Superior temporal gyrus (tissue), 1 donor: ENCODE data around the gene DNAJA3.

ENCODE experiments used
- DNase-seq: peaks from one replicate; pipeline ENCODE4 v3.0.0-alpha.2; 2016; ENCODE audit errors: extremely low spot score

The DNAJA3 gene

DNA sequence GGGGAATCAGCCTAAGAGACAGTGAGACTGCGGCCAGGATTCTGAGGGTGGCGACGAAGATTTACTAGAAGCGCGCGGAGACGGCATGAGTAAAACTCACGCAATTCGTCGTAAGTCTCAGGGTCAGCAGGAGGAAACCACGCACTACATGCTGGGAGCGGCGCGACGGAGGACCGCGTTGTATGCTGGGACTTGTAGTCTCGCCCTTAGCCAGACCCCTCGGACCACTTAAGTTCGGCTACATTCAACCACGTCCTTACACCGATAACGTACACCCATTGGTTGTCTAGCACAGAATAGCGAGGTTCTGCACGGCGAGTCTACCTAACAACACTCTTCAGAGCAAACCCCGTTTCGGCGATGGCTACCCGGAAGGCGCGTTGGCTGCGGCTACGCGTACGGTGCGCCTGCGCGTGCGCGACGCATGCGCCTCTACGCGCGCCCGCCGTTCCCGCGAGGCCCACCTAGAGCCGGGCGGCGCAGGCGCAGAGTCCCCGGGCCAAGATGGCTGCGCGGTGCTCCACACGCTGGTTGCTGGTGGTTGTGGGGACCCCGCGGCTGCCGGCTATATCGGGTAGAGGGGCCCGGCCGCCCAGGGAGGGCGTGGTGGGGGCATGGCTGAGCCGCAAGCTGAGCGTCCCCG is at the start of gene DNAJA3:
Gene DNAJA3, plus strand, starts transcription at position 491 of the 643 bp plus-strand sequence. Its CDS starts 14 bp downstream, at position 505.
- DNase-seq: peak; percentile 96

DNA sequence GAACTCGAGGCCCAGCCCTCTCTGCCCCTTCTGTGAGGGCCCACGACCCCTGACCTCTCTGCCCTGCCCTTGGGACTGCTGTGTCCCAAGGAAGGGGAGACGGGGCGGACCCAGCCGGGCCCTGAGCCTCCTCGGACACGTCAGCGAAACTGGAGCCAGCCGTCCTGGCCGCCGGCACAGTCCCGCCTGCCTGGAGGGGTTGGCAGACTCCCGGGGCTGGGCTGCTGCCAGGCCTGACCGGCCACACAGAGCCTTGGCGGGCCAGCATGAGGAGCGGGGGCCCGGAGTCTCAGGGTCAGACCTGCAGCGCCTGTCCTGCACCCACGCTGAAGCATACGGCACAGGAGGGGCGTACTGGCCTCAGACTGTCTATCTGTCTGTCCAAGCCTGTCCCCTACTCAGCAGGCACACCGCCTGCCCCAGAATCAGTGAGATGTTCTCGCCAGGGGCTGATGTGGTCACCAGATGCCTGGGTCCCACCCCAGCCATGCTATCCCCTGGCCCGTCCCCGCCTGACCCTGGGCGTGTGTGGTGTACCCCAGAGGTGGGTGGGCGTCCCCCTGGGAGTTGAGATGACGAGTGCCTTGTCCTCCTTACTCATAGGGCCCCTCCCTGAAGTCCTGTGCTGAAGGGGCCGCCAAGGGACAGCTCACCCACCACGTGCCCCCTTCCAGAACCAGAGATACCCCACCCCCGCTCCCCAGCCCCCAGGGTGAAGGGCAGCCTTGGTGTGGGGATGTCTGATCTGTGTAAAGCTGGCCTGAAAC is 49.4 kb upstream of the DNAJA3 start:
- peak; percentile 71 for DNase-seq

DNA sequence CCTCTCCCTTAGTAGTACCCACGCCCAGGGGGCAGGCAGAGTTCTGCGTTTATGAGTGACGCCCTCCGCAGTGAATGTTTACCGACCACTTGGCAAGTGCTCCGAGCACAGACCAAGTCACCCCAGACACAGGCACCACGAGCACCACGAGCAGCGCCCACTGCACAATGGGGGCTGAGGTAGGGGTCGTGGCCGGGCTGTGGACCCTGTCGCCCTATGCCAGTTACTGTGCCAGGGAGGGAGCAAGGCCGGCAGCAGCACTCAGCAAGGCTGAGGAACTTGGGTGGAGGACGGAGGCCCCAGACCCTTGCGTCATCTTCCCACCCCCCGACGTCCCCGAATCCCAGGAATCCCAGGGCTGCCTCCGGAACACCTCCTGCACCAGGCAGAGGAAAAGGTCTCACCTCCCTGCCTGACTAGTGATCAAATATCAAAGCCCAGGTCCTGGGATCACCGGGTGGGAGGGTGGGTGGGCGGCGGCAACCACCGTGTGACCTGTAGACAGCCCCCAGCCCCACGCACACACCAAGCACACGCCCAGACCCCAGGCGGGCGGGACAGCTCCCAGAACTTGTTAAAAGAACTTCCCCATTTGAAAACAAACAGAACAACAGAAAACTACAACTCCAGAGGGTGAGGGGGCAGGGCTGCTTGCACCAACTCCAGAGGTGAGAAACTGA is 48.6 kb upstream of the DNAJA3 start:
- DNase-seq: no peak

DNA sequence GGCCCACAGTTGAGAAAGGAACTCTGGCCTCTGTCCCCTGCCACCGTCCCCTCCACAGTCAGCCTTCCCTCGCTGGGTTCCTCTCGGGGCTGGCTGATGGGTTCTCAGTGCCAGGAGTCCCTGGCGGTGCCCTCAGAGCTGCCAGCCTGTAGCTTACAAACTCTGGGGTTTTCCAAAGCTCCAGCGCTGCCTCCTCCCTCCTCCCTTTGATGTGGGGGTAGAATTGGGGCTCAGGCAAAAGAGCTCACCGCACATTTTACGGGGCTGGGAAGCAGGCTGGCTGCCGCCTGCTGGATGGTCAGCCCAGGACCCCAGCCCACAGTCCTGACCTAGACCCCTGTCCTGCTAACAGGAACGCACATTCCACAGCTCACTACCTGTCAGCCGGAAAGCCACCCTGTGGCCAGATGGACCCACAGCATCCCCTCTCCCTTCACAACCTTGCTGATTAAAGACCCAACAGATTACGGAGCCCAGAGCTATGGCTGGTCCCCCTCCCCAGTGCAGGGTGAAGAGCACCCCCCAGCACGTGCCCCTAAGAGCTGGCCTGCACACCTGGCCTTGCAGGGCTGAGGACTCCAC is 48.0 kb upstream of the DNAJA3 start:
- DNase-seq: peak; percentile 20

DNA sequence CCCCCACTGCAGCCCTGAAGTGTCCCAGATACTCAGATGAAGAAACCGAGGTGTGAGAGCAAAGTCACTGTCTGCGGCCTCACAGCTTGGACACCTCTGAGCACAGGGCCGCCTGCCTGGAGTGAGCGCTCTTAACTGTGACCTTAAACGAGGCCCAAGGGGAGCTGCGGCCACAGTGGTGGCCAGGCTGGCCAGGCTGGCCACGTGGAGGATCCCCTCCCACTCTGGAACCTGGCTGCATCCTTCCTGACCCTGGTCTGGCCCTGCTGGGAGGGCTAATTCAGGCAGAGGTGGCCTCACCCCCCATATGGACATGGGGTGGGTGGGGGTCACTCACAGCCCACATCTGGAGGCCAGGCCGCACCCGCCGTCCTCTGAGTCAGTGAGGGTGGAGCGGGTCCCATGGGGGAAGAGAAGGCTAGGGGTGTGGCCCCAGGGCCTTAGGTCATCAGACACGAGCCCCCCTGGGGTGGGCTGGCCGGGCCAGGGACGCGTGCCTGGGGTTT is 47.5 kb upstream of the DNAJA3 start:
- no peak for DNase-seq

DNA sequence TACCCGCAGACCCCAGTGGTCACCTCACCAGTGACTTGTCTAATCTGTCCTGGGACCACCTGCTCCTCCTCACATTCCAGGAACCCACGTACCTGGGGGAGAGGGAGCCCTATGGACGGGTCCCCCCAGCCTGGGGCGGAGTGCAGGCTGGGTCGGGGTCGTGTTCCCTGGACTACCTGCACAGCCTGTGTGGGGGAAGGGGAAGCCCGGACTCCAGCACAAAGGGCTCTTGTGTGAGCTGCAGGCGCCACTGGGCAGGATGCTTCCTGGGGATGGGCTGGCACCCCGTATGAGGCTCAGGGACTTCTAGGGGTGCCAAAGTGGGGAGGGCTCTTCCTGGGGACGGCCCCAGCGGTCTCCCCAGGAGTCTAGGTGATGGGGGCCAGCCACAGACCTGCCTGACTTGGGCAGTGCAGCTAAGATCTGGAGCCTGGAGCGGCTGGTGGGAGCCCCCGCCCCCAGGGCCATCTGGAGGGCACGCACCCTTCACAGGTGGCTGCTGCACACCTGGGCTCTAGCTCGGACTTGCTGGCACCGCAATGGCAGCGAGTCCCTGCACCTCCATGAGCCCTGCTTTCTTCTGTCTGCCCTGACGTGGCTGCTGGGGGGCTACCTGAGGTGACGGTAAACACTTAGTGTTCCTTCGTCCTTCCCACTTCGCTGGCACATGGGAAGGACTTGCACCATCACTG is 46.5 kb upstream of the DNAJA3 start:
- no peak for DNase-seq

DNA sequence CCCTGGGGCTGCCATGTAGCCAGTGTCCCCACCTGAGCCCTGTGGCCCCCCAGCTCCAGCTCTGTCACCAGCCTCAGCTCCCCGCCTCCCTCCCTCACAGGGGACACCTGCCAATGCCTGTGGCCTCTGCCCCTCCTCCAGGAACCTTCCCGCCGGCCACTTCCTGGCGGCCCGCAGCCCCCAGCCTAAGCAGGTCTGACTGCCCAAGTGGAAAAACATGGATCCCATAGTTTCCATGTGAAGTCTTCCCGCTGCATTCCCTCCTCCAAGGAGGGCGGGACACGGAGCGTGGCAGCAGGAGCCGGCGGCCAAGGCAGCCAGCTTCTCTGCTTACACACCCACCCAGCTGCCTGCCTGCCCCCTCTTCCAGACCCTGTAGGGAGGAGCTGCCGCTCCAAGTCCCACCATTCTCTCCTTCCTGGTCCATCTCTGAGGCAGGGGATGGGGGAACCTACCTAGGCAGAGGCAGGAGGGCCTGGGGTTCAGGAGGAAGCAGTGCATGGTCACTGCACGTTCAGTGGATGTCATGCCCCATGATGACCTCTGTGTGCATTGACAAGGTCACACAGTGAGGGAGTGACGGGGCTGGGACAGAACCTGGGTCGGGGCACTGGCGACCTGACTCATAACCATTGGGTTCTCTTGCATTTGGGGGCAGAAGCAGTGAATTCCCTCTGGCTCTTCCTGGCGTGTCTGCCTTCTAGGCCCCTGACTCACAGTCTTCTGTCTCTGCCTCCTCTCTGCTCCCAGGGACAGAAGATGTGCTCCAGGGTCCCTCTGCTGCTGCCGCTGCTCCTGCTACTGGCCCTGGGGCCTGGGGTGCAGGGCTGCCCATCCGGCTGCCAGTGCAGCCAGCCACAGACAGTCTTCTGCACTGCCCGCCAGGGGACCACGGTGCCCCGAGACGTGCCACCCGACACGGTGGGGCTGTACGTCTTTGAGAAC is 45.3 kb upstream of the DNAJA3 start:
- DNase-seq: no peak

DNA sequence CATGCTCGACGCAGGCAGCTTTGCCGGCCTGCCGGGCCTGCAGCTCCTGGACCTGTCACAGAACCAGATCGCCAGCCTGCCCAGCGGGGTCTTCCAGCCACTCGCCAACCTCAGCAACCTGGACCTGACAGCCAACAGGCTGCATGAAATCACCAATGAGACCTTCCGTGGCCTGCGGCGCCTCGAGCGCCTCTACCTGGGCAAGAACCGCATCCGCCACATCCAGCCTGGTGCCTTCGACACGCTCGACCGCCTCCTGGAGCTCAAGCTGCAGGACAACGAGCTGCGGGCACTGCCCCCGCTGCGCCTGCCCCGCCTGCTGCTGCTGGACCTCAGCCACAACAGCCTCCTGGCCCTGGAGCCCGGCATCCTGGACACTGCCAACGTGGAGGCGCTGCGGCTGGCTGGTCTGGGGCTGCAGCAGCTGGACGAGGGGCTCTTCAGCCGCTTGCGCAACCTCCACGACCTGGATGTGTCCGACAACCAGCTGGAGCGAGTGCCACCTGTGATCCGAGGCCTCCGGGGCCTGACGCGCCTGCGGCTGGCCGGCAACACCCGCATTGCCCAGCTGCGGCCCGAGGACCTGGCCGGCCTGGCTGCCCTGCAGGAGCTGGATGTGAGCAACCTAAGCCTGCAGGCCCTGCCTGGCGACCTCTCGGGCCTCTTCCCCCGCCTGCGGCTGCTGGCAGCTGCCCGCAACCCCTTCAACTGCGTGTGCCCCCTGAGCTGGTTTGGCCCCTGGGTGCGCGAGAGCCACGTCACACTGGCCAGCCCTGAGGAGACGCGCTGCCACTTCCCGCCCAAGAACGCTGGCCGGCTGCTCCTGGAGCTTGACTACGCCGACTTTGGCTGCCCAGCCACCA is 44.4 kb upstream of the DNAJA3 start:
- no peak for DNase-seq

DNA sequence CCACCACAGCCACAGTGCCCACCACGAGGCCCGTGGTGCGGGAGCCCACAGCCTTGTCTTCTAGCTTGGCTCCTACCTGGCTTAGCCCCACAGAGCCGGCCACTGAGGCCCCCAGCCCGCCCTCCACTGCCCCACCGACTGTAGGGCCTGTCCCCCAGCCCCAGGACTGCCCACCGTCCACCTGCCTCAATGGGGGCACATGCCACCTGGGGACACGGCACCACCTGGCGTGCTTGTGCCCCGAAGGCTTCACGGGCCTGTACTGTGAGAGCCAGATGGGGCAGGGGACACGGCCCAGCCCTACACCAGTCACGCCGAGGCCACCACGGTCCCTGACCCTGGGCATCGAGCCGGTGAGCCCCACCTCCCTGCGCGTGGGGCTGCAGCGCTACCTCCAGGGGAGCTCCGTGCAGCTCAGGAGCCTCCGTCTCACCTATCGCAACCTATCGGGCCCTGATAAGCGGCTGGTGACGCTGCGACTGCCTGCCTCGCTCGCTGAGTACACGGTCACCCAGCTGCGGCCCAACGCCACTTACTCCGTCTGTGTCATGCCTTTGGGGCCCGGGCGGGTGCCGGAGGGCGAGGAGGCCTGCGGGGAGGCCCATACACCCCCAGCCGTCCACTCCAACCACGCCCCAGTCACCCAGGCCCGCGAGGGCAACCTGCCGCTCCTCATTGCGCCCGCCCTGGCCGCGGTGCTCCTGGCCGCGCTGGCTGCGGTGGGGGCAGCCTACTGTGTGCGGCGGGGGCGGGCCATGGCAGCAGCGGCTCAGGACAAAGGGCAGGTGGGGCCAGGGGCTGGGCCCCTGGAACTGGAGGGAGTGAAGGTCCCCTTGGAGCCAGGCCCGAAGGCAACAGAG is 43.5 kb upstream of the DNAJA3 start:
- no peak for DNase-seq

DNA sequence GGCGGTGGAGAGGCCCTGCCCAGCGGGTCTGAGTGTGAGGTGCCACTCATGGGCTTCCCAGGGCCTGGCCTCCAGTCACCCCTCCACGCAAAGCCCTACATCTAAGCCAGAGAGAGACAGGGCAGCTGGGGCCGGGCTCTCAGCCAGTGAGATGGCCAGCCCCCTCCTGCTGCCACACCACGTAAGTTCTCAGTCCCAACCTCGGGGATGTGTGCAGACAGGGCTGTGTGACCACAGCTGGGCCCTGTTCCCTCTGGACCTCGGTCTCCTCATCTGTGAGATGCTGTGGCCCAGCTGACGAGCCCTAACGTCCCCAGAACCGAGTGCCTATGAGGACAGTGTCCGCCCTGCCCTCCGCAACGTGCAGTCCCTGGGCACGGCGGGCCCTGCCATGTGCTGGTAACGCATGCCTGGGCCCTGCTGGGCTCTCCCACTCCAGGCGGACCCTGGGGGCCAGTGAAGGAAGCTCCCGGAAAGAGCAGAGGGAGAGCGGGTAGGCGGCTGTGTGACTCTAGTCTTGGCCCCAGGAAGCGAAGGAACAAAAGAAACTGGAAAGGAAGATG is 42.8 kb upstream of the DNAJA3 start:
- no peak for DNase-seq

DNA sequence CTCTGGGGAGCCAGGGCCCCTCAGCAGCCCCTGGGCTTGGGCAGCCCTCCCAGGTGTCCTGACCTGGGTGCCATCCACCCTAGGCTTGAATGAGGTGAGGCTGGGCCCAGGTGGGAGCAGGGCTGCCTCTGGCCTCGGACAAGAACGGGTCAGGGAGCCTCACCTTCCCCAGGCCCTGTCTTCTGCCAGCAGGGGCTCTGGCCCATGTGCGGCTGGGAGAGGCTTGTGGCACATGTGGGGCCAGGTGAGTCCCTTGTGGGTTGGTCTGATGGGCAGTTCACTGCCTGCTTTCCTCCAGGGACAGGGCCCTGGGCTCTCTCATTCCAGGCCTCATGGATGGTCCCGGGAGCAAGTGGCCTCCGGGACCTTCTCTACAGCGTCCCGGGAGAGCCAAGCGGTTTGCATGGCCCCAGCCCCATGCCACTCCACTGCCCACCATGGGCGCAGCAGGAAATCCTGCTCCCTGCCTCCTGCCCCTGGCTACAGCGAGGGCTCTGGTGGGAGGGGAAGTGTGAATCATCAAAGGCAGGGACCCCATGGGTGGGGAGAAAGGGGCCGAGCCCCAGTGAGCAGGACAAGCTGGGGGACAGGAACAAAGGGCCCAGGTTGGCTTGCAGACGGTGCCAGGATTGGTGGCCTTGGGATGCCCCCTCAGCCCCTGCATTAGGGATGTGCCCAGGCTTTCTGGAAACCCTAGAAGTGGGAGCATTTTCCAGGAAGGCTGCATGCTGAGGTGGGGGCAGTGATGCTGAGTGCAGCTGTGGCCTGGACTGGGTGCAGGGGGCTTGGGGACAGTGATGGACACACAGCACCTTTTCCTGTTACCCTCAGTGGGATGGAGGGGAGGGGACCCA is 41.9 kb upstream of the DNAJA3 start:
- DNase-seq: no peak

DNA sequence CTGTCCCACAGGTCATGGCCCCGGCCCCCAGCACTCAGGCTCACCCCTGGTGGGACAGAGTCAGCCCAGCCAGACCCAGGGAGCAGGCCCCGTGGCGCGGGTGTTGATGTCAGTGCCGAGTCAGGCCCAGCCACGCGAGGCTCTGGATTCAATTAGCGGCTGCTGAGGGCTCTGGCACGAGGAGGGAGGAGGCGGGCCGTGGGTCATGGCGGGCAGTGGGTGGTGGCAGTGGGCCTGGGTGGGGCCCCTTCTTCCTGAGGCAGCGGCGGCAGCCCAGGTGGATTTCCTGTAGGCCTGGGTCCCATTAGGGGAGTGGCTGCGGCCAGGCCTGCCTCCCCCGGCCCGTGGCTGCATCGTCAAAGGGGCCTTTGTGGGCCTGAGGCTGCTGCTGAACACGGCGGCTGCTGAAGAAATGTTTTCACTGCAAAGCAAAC is 41.1 kb upstream of the DNAJA3 start:
- DNase-seq: no peak

DNA sequence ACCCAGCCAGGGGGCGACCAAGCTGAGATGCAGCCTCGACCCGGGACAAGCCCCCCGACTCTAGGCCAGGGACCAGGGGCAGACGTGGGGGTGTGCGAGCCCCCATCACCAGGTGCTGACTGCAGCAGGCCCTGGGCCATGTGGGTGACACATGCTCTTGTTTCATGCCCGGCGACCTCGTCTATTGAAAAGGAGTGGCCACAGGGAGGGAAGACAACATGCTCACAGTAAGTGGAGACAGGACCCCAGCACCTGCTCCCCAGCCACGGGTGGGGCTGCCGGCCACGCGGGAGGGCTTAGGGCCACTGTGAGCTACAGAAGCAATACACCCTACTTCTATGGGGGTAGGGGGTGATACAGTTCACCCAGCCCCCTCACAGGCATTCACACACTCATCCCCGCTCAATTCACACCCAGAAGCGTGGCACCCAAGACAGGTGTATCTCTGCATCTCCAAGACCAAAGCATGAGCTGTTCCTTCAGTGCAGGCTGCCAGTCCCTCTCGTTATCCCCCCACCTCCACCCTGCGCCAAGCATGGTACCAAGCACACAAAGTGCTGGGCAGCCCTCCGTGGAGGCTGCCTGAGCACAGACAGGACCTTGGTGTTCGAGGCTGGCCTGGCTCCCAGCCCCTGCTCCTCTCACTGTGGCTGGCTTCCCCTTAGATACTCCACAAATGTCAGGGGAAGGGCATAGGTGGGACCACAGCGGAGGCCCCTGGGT is 40.4 kb upstream of the DNAJA3 start:
- DNase-seq: no peak

DNA sequence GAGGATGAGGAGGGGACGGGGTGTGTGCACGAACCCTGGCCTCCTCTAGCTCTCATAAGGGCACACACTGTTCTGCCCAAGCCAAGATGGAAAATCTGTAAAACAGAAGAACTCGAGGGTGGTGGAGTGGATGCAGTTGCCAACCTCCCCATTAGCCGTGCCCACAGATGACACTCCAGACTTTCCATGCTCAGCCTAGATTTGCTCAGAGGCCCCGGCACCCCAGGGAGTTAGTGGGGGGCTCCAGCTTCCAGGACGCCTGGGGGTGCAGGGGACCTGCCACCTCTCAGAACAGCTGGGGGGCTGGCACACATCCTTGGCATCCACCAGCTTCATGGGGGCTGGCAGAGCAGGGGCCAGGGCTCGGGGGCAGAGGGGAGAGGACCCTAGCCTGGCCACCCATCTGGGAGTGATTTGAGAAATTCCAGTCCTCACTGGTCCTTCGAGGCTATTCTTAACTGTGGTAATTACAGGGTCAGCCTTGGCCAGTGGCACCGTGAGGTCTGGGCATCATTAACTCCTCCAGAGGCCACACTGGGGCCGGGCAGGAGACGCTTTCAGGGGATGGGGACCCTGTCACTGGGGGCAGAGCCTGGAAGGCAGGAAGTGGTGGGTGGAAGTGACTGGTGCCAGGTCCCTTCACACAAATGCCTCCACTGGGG is 39.7 kb upstream of the DNAJA3 start:
- DNase-seq: no peak

DNA sequence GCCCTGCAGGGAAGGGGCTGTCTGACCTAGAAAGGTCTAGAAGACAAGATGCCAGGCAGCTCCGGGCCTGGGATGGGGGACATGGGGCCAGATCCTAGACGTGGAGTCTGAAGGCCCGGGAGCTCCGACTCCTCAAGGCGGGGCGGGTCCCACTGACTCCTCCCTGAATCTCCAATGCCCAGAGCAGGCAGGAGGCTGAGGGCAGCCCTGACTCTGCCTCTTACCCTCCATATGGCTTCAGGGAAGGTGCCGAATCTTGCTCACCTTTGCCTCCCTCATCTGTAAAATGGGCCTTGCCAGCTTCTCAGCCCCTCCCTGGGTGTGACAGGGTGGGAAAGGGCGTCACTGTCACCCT is 39.2 kb upstream of the DNAJA3 start:
- no peak for DNase-seq

DNA sequence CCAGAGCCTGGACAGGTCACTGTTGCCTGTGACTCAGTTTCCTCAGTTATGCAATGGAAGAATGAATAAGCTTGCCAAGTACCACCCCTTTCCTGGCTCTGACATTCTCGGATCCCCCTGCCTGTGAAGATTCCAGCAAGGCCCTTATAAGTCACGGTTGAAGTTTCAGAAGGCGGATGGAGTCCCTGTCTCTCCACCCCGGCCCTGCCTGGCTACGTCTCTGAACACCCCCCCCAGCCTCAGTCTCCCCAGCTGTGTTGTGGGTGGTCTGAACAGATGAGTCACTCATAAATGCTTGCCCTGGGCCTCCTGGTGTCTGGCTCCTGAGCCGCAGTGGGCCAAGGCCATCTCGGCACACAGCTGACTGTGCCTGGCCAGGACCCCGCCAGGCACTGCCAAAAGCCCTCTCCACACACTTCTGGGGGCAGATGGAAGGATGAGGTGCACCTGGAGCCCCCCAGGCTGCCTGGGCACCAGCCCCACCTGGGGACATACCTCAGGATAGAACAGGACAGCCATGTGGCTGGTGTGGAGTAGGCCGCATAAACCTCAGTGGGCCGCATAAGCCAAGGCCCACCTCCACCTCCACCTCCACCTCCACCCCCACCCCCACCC is 38.6 kb upstream of the DNAJA3 start:
- DNase-seq: no peak
